ENCODE measurements around the gene DNASE1L2.

Gene DNASE1L2

GRCh38 chr16:2226245-2226793 lies 9.9 kb upstream of the DNASE1L2 start:
- Histone ChIP-seq H3K9ac (ENCODE audit: low read depth, low read length, poor library complexity, severe bottlenecking) (no peak overlapping the region), H3K27me3 (ENCODE audit: insufficient read depth, low read length, poor library complexity, severe bottlenecking) (no peaks in the 10 kb centered on the region), H4K20me1 (ENCODE audit: insufficient read depth, low read length, poor library complexity, severe bottlenecking) (peaks cover 3% of the 10 kb centered on the region), H3K9me3 (ENCODE audit: insufficient read depth, low read depth, low read length) (no peaks in the 10 kb centered on the region), H3K9me2 (replicated peaks; ENCODE audit: low read depth, low read length) (no peaks in the 10 kb centered on the region), H3K4me2 (ENCODE audit: low read depth, low read length, poor library complexity, severe bottlenecking) (peak overlapping the region; percentile 79), H3F3A (ENCODE audit: low read depth) (no peaks in the 10 kb centered on the region), H2AFZ (ENCODE audit: low read length) (no peak overlapping the region), H3K4me3 (ENCODE audit: low read length, poor library complexity, severe bottlenecking) (peak overlapping the region; percentile 38), H3K36me3 (ENCODE audit: insufficient read depth, low read length) (no peaks in the 10 kb centered on the region), H3K79me2 (ENCODE audit: insufficient read depth, low read length) (peaks cover 41% of the 10 kb centered on the region), H3K4me1 (ENCODE audit: insufficient read depth, low read length, poor library complexity, severe bottlenecking) (no peaks in the 10 kb centered on the region)
- no peak for TF ChIP-seq CTCF (conservative IDR thresholded peaks at IDR 0.05; ENCODE audit: low read length)
- TF ChIP-seq EZH2phosphoT487 (IDR thresholded peaks at IDR 0.05; ENCODE audit: borderline replicate concordance): no peak

GRCh38 chr16:2226918-2227317 lies 9.3 kb upstream of the DNASE1L2 start:
- H2AFZ ChIP-seq (ENCODE audit: low read length): no peak overlapping the region
- no peaks in the 10 kb centered on the region for H3K36me3 ChIP-seq (ENCODE audit: insufficient read depth, low read length)
- peaks cover 3% of the 10 kb centered on the region for H4K20me1 ChIP-seq (ENCODE audit: insufficient read depth, low read length, poor library complexity, severe bottlenecking)
- H3K9ac ChIP-seq (ENCODE audit: low read depth, low read length, poor library complexity, severe bottlenecking): no peak overlapping the region
- no peak overlapping the region for H3K4me3 ChIP-seq (ENCODE audit: low read length, poor library complexity, severe bottlenecking)
- no peaks in the 10 kb centered on the region for H3K9me2 ChIP-seq (replicated peaks; ENCODE audit: low read depth, low read length)
- no peaks in the 10 kb centered on the region for H3K27me3 ChIP-seq (ENCODE audit: insufficient read depth, low read length, poor library complexity, severe bottlenecking)
- H3K9me3 ChIP-seq (ENCODE audit: insufficient read depth, low read depth, low read length): no peaks in the 10 kb centered on the region
- TF ChIP-seq EZH2phosphoT487 (IDR thresholded peaks at IDR 0.05; ENCODE audit: borderline replicate concordance) (no peak), CTCF (conservative IDR thresholded peaks at IDR 0.05; ENCODE audit: low read length) (no peak)
- no peaks in the 10 kb centered on the region for H3F3A ChIP-seq (ENCODE audit: low read depth)
- peaks cover 41% of the 10 kb centered on the region for H3K79me2 ChIP-seq (ENCODE audit: insufficient read depth, low read length)
- no peaks in the 10 kb centered on the region for H3K4me1 ChIP-seq (ENCODE audit: insufficient read depth, low read length, poor library complexity, severe bottlenecking)
- peak overlapping the region; percentile 79 for H3K4me2 ChIP-seq (ENCODE audit: low read depth, low read length, poor library complexity, severe bottlenecking)

GRCh38 chr16:2228161-2228824 lies 8.0 kb upstream of the DNASE1L2 start:
- Histone ChIP-seq H4K20me1 (ENCODE audit: insufficient read depth, low read length, poor library complexity, severe bottlenecking) (peaks cover 3% of the 10 kb centered on the region), H3K4me2 (ENCODE audit: low read depth, low read length, poor library complexity, severe bottlenecking) (no peak overlapping the region), H3K9ac (ENCODE audit: low read depth, low read length, poor library complexity, severe bottlenecking) (no peak overlapping the region), H3K79me2 (ENCODE audit: insufficient read depth, low read length) (peaks cover 41% of the 10 kb centered on the region), H2AFZ (ENCODE audit: low read length) (no peak overlapping the region), H3K9me3 (ENCODE audit: insufficient read depth, low read depth, low read length) (no peaks in the 10 kb centered on the region), H3K27me3 (ENCODE audit: insufficient read depth, low read length, poor library complexity, severe bottlenecking) (no peaks in the 10 kb centered on the region), H3K9me2 (replicated peaks; ENCODE audit: low read depth, low read length) (no peaks in the 10 kb centered on the region), H3K36me3 (ENCODE audit: insufficient read depth, low read length) (no peaks in the 10 kb centered on the region; the same call in 1 of the 2 replicates), H3K4me3 (ENCODE audit: low read length, poor library complexity, severe bottlenecking) (no peak overlapping the region), H3K4me1 (ENCODE audit: insufficient read depth, low read length, poor library complexity, severe bottlenecking) (no peaks in the 10 kb centered on the region), H3F3A (ENCODE audit: low read depth) (no peaks in the 10 kb centered on the region)
- TF ChIP-seq EZH2phosphoT487 (IDR thresholded peaks at IDR 0.05; ENCODE audit: borderline replicate concordance): no peak
- no peak for TF ChIP-seq CTCF (conservative IDR thresholded peaks at IDR 0.05; ENCODE audit: low read length)
